ENCODE measurements around the gene SLC8A2. TPM values are rescaled to one million over a fixed set of nuclear protein-coding genes. Genes with fewer than 3 reads are reported as not detected.

SLC8A2 gene
- total and polyA plus RNA-seq, 10 of the 15 experiments (the other 5 are each of a cell fraction or from before 2014, with no cell fraction given) = not detected

GRCh38 chr19:47499863-47500830 is 28.5 kb upstream of the SLC8A2 start:
- DNase-seq (ENCODE audit: low read depth, low spot score) (no peak), FAIRE-seq (no peak), ATAC-seq (no peak)
- no peak overlapping the region for H3K9ac ChIP-seq (ENCODE audit: control insufficient read depth, insufficient read depth, low read length)
- no peaks in the 10 kb centered on the region for H3K27me3 ChIP-seq (replicated peaks in 1 of 2; ENCODE audit: control insufficient read depth in 2 of 2, insufficient read depth in 2 of 2, low read length in 1 of 2)
- no peaks in the 10 kb centered on the region; the same call in 1 of the 2 replicates for H3K79me2 ChIP-seq (ENCODE audit: control insufficient read depth, insufficient read depth, low read length)
- in situ Hi-C loops (cut with MboI) (no loop called here), intact Hi-C loops (cut with micrococcal nuclease; ENCODE audit: unreplicated experiment) (no loop called here)
- H3K4me2 ChIP-seq (ENCODE audit: control insufficient read depth, insufficient read depth) = no peak overlapping the region
- no peak overlapping the region for H2AFZ ChIP-seq (ENCODE audit: control insufficient read depth, low read depth, low read length)
- no peaks in the 10 kb centered on the region for H3K4me1 ChIP-seq (ENCODE audit: control insufficient read depth, insufficient read depth, low read length)
- no peaks in the 10 kb centered on the region for H3K9me3 ChIP-seq (replicated peaks; ENCODE audit: control insufficient read depth, insufficient read depth, low read length)
- H3K27ac ChIP-seq (ENCODE audit: control insufficient read depth, insufficient read depth) = no peak overlapping the region
- 91% methylated on average over 32 of the region's 32 CpGs for WGBS (ENCODE audit: insufficient coverage, insufficient replicate concordance, low lambda C conversion rate, missing lambda C conversion rate)
- TF ChIP-seq PRDM15 (CRISPR knock-in tag; IDR thresholded peaks at IDR 0.05) (no peak), POLR2A (IDR thresholded peaks at IDR 0.05; ENCODE audit: low read depth, low read length) (peak; percentile 57; the same call in 1 of the 2 replicates)
- TSS peak; percentile 26 for BruUV-seq (replicated peaks)
- POLR2A ChIA-PET = interaction anchor here (1.2 kb wide), 1 partner anchor 13 kb away, joined by 3 read pairs; no protein-coding TSS in a partner anchor
- H4K20me1 ChIP-seq (ENCODE audit: control insufficient read depth, insufficient read depth) = no peaks in the 10 kb centered on the region; the same call in 1 of the 2 replicates
- SMC1A ChIA-PET (ENCODE audit: uncharacterized antibody, unreplicated experiment) = no interaction called here
- RAD21 ChIA-PET (ENCODE audit: unreplicated experiment) = interaction anchor here (1.4 kb wide), 1 partner anchor 62 kb away, joined by 4 read pairs; no protein-coding TSS in a partner anchor
- H3K36me3 ChIP-seq (ENCODE audit: control insufficient read depth in 2 of 2, insufficient read depth in 2 of 2, low read length in 1 of 2) = peaks cover 29 to 30% of the 10 kb centered on the region in 2 experiments
- H3K4me3 ChIP-seq = no peak overlapping the region
- CTCF ChIA-PET = no interaction called here
